Nephron (organoid): Measurements from ENCODE around the gene NSUN2.

Experiments used
- H3K27ac Mint-ChIP-seq, 3 experiments: 2 replicates each; pipeline ENCODE4 v1.8.0; 2020; ENCODE audit warnings: mixed read lengths in 3 of 3, mild to moderate bottlenecking in 2 of 3, moderate library complexity in 1 of 3
- H3K27me3 Mint-ChIP-seq: 2 replicates; pipeline ENCODE4 v1.8.0; 2021; ENCODE audit warnings: low read depth, mild to moderate bottlenecking, moderate library complexity, mixed read lengths
- H3K36me3 Mint-ChIP-seq: 2 replicates; pipeline ENCODE4 v1.8.0; 2020; ENCODE audit warnings: low read depth, mixed read lengths
- H3K4me1 Mint-ChIP-seq: 2 replicates; pipeline ENCODE4 v1.8.0; 2020; ENCODE audit warnings: mixed read lengths
- H3K4me3 Mint-ChIP-seq, 3 experiments: 2 replicates each; pipeline ENCODE4 v1.8.0; 2020; ENCODE audit warnings: mild to moderate bottlenecking in 3 of 3, mixed read lengths in 3 of 3, moderate library complexity in 2 of 3
- H3K9me3 Mint-ChIP-seq: 2 replicates; pipeline ENCODE4 v1.8.0; 2020; ENCODE audit warnings: mixed read lengths
- CTCF ChIP-seq, 3 experiments: fragments of 200-600 bp; sonication (generic); IDR thresholded peaks; one replicate each; pipeline ENCODE4 v1.5.0; 2021; ENCODE audit warnings: antibody characterized with exemption in 3 of 3; ENCODE audit not compliant: unreplicated experiment in 3 of 3

Gene NSUN2

GRCh38 chr5:6556089-6556801 is 76.6 kb downstream of the NSUN2 start:
- H3K27ac Mint-ChIP-seq: no peak overlapping the region
- no peaks in the 10 kb centered on the region for H3K36me3 Mint-ChIP-seq
- no peak for TF ChIP-seq CTCF (IDR thresholded peaks at IDR 0.05; ENCODE audit: unreplicated experiment in 3 of 3)
- H3K4me1 Mint-ChIP-seq: no peaks in the 10 kb centered on the region
- peaks cover 11% of the 10 kb centered on the region for H3K9me3 Mint-ChIP-seq
- H3K27me3 Mint-ChIP-seq: peaks cover 24% of the 10 kb centered on the region
- H3K4me3 Mint-ChIP-seq: no peak overlapping the region

- peaks cover 29% of the 10 kb centered on the region for H3K27me3 Mint-ChIP-seq
- H3K9me3 Mint-ChIP-seq: peaks cover 7% of the 10 kb centered on the region
- no peak for TF ChIP-seq CTCF (IDR thresholded peaks at IDR 0.05; ENCODE audit: unreplicated experiment in 3 of 3)
- H3K36me3 Mint-ChIP-seq: no peaks in the 10 kb centered on the region
- H3K4me3 Mint-ChIP-seq: no peak overlapping the region
- no peak overlapping the region for H3K27ac Mint-ChIP-seq
- no peaks in the 10 kb centered on the region for H3K4me1 Mint-ChIP-seq
Measured at GRCh38 chr5:6554812-6555211, 78.0 kb downstream of the NSUN2 start.

GRCh38 chr5:6553972-6554371 is 78.9 kb downstream of the NSUN2 start:
- Mint-ChIP-seq H3K36me3 (no peaks in the 10 kb centered on the region), H3K27ac (no peak overlapping the region), H3K9me3 (peaks cover 6% of the 10 kb centered on the region), H3K27me3 (peaks cover 35% of the 10 kb centered on the region), H3K4me3 (no peak overlapping the region), H3K4me1 (no peaks in the 10 kb centered on the region)
- no peak for TF ChIP-seq CTCF (IDR thresholded peaks at IDR 0.05; ENCODE audit: unreplicated experiment in 3 of 3)

- no peak overlapping the region for H3K4me3 Mint-ChIP-seq
- peaks cover 9% of the 10 kb centered on the region for H3K4me1 Mint-ChIP-seq
- H3K9me3 Mint-ChIP-seq: peaks cover 3% of the 10 kb centered on the region
- H3K27me3 Mint-ChIP-seq: peaks cover 44% of the 10 kb centered on the region
- no peak overlapping the region for H3K27ac Mint-ChIP-seq
- H3K36me3 Mint-ChIP-seq: no peaks in the 10 kb centered on the region
- TF ChIP-seq CTCF (IDR thresholded peaks at IDR 0.05; ENCODE audit: unreplicated experiment in 3 of 3): no peak
Measured at GRCh38 chr5:6552612-6553011, 80.2 kb downstream of the NSUN2 start.

- Mint-ChIP-seq H3K27ac (no peak overlapping the region), H3K27me3 (peaks cover 48% of the 10 kb centered on the region), H3K9me3 (peaks cover 3% of the 10 kb centered on the region), H3K4me1 (peaks cover 14% of the 10 kb centered on the region), H3K4me3 (no peak overlapping the region), H3K36me3 (no peaks in the 10 kb centered on the region)
- TF ChIP-seq CTCF (IDR thresholded peaks at IDR 0.05; ENCODE audit: unreplicated experiment in 3 of 3): no peak
Measured at GRCh38 chr5:6551955-6552313, 80.9 kb downstream of the NSUN2 start.

GRCh38 chr5:6551287-6551954 is 81.4 kb downstream of the NSUN2 start:
- Mint-ChIP-seq H3K36me3 (no peaks in the 10 kb centered on the region), H3K27ac (no peak overlapping the region)
- no peak for TF ChIP-seq CTCF (IDR thresholded peaks at IDR 0.05; ENCODE audit: unreplicated experiment in 3 of 3)

More at GRCh38 chr5:6551287-6551954, 81.4 kb downstream of the NSUN2 start:
- Mint-ChIP-seq H3K4me3 (no peak overlapping the region), H3K9me3 (no peaks in the 10 kb centered on the region), H3K27me3 (peaks cover 48% of the 10 kb centered on the region), H3K4me1 (peaks cover 18% of the 10 kb centered on the region)
